Keratinocyte (primary cell): ENCODE measurements around the gene CACNA1C. TPM values are rescaled to one million over a fixed set of nuclear protein-coding genes. Genes with fewer than 3 reads are reported as not detected.

ENCODE experiments used
- DNase-seq: peaks from one replicate; pipeline ENCODE4 v3.0.0-alpha.2; 2011; ENCODE audit warnings: low read depth, missing footprints, low spot score
- FAIRE-seq: peaks from 2 replicates; lab custom pipeline; 2011; peaks lifted over from hg19 to GRCh38; lab: Jason Lieb, UNC
- H2AFZ ChIP-seq: 2 replicates; pipeline ENCODE4 v1.6.0; 2012; ENCODE audit warnings: low read length, control low read depth, inconsistent platforms; ENCODE audit not compliant: control insufficient read depth
- H3K27ac ChIP-seq: 2 replicates; pipeline ENCODE4 v1.5.1; 2011; ENCODE audit warnings: low read length; ENCODE audit not compliant: control insufficient read depth, insufficient read depth
- H3K27me3 ChIP-seq: 3 replicates; pipeline ENCODE4 v1.6.0; 2011; ENCODE audit warnings: low read length; ENCODE audit not compliant: control insufficient read depth, insufficient read depth; ENCODE audit errors: extremely low read depth
- H3K36me3 ChIP-seq, 2 experiments: 2 replicates in 1 of 2; 3 replicates in 1 of 2; pipeline ENCODE4 v1.5.1; 2011; ENCODE audit warnings: low read length in 2 of 2, mild to moderate bottlenecking in 1 of 2; ENCODE audit not compliant: control insufficient read depth in 2 of 2, insufficient read depth in 2 of 2; ENCODE audit errors: extremely low read depth in 1 of 2
- H3K4me1 ChIP-seq: 3 replicates; pipeline ENCODE4 v1.5.1; 2011; ENCODE audit warnings: low read length; ENCODE audit not compliant: control insufficient read depth, insufficient read depth; ENCODE audit errors: extremely low read depth
- H3K4me2 ChIP-seq: 3 replicates; pipeline ENCODE4 v1.6.0; 2011; ENCODE audit warnings: low read depth, low read length; ENCODE audit not compliant: control insufficient read depth, insufficient read depth; ENCODE audit errors: extremely low read depth
- H3K4me3 ChIP-seq, 3 experiments: fragments of 200-600 bp in 1 of 3; sonication (generic) in 1 of 3; 2 replicates in 2 of 3; 3 replicates in 1 of 3; pipeline ENCODE4 v1.5.1; 2011 to 2016; ENCODE audit warnings: low read length in 3 of 3, mild to moderate bottlenecking in 3 of 3, control low read depth in 2 of 3, inconsistent platforms in 1 of 3, low read depth in 1 of 3, mixed read lengths in 1 of 3, mixed run types in 1 of 3, moderate library complexity in 1 of 3; ENCODE audit not compliant: control insufficient read depth in 2 of 3, insufficient read depth in 2 of 3; ENCODE audit errors: extremely low read depth in 1 of 3
- H3K79me2 ChIP-seq: 2 replicates; pipeline ENCODE4 v1.6.0; 2012; ENCODE audit warnings: low read length; ENCODE audit not compliant: control insufficient read depth, insufficient read depth
- H3K9ac ChIP-seq: 3 replicates; pipeline ENCODE4 v1.6.0; 2011; ENCODE audit warnings: low read length; ENCODE audit not compliant: control insufficient read depth, insufficient read depth; ENCODE audit errors: extremely low read depth
- H3K9me1 ChIP-seq: 3 replicates; pipeline ENCODE4 v1.6.0; 2011; ENCODE audit warnings: low read length; ENCODE audit not compliant: control insufficient read depth, insufficient read depth; ENCODE audit errors: extremely low read depth
- H3K9me3 ChIP-seq: 2 replicates; pipeline ENCODE4 v1.5.1; 2012; ENCODE audit warnings: low read depth, low read length; ENCODE audit not compliant: control insufficient read depth
- H4K20me1 ChIP-seq: 3 replicates; pipeline ENCODE4 v1.6.0; 2011; ENCODE audit warnings: low read length; ENCODE audit not compliant: control insufficient read depth, insufficient read depth; ENCODE audit errors: extremely low read depth
- EZH2 ChIP-seq: IDR thresholded peaks from one replicate; pipeline ENCODE4 v1.6.1; 2012; ENCODE audit warnings: inconsistent platforms, mild to moderate bottlenecking, low read length, moderate library complexity
- dilution Hi-C: fragments of 300-500 bp; cut with MboI; formaldehyde crosslinking; loops from one replicate; pipeline ENCODE4 v1.7.0; 2020; ENCODE audit warnings: low sequenced_read_pairs; ENCODE audit not compliant: extremely low pct_ligation_motif_present
- polyA plus RNA-seq, 5 experiments: library from polyadenylated mRNA; depleted of rRNA in 3 of 5; stranded (reverse) in 3 of 5; stranded (forward) in 1 of 5; unstranded in 1 of 5; fragments of >200 nt; gene quantifications; 1 replicate in 1 of 5; 2 replicates in 3 of 5; 3 replicates in 1 of 5; pipeline versions ENCODE4 v1.2.1 to v1.2.3, GENCODE V29; 2011 to 2012; ENCODE audit warnings: missing spikeins in 2 of 5, low read depth in 1 of 5, low replicate concordance in 1 of 5
- TF ChIP-seq, protein P1 (sequence below), 3 experiments: IDR thresholded peaks in 1 of 3; conservative IDR thresholded peaks in 1 of 3; optimal IDR thresholded peaks in 1 of 3; 2 replicates in 2 of 3; 3 replicates in 1 of 3; pipeline versions ENCODE3 to v1.5.1; 2011; ENCODE audit warnings: low read length in 3 of 3, mild to moderate bottlenecking in 3 of 3, moderate library complexity in 2 of 3, control low read depth in 1 of 3, inconsistent platforms in 1 of 3; ENCODE audit not compliant: insufficient read depth in 2 of 3; ENCODE audit errors: extremely low read depth in 1 of 3

Gene CACNA1C
- polyA plus RNA-seq, 1 donor (not counting 4 experiments of a cell fraction or from before 2014, with no cell fraction given), result not detected

DNA sequence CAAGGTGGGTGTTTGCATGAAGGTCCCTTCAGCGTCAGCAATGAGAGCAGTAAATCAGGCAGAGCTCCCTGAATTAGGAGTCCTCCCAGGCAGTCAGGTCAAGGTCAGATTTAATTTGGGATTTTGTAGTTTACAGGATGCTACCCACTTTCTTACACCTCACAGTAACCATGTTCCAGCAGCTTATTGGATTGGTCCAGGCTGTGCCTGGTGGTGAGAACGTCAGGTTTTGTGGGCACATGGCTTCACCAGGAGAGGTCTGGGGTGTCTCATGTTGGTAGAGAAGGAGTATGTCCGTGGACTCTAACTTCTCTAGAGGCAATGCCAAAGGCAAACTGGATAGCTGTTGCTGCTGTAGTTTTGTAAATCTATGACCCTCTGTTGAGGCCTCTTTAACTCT, 158.3 kb downstream of the CACNA1C start:
- H3K79me2 ChIP-seq, result no peaks in the 10 kb centered on the region
- H2AFZ ChIP-seq, result no peak overlapping the region
- no peak for DNase-seq
- no peak for FAIRE-seq
- no peak overlapping the region for H3K27ac ChIP-seq
- no peak overlapping the region for H3K9ac ChIP-seq
- dilution Hi-C loops, result no loop called here
- no peaks in the 10 kb centered on the region for H4K20me1 ChIP-seq
- H3K9me1 ChIP-seq, result no peaks in the 10 kb centered on the region
- TF ChIP-seq, protein P1, sequence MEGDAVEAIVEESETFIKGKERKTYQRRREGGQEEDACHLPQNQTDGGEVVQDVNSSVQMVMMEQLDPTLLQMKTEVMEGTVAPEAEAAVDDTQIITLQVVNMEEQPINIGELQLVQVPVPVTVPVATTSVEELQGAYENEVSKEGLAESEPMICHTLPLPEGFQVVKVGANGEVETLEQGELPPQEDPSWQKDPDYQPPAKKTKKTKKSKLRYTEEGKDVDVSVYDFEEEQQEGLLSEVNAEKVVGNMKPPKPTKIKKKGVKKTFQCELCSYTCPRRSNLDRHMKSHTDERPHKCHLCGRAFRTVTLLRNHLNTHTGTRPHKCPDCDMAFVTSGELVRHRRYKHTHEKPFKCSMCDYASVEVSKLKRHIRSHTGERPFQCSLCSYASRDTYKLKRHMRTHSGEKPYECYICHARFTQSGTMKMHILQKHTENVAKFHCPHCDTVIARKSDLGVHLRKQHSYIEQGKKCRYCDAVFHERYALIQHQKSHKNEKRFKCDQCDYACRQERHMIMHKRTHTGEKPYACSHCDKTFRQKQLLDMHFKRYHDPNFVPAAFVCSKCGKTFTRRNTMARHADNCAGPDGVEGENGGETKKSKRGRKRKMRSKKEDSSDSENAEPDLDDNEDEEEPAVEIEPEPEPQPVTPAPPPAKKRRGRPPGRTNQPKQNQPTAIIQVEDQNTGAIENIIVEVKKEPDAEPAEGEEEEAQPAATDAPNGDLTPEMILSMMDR (optimal IDR thresholded peaks at IDR 0.05 in 1 of 3, IDR thresholded peaks at IDR 0.05 in 1 of 3, conservative IDR thresholded peaks at IDR 0.05 in 1 of 3; ENCODE audit: extremely low read depth in 1 of 3, insufficient read depth in 2 of 3, low read length in 3 of 3), result no peak
- no peak for TF ChIP-seq EZH2
- H3K4me2 ChIP-seq, result no peak overlapping the region
- H3K9me3 ChIP-seq, result no peaks in the 10 kb centered on the region
- no peaks in the 10 kb centered on the region for H3K4me1 ChIP-seq
- H3K36me3 ChIP-seq, result no peaks in the 10 kb centered on the region
- peaks cover 10% of the 10 kb centered on the region for H3K27me3 ChIP-seq
- no peak overlapping the region for H3K4me3 ChIP-seq

DNA sequence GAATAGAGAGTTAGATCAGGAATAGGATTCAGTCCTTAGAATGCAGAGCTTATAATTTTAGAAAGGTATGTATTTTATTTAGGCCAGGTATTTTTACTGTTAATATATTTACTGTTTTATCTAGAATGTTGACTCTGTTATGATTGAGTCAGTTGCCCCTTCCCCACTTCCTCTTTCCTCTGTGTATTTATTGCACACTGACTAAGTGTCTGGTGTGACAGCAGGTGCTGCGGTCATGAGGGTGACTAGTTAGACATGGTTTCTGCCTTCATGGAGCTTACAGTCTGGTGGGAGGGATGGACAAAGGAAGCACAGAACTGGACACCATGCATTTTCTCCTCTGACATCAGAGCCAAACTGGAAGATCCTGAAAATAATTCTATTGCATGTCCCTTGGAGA, 159.8 kb downstream of the CACNA1C start:
- Histone ChIP-seq H3K79me2 (no peaks in the 10 kb centered on the region), H4K20me1 (no peaks in the 10 kb centered on the region), H3K36me3 (no peaks in the 10 kb centered on the region), H3K9ac (no peak overlapping the region), H3K4me3 (no peak overlapping the region), H3K27me3 (peaks cover 10% of the 10 kb centered on the region), H3K9me1 (no peaks in the 10 kb centered on the region), H3K9me3 (no peaks in the 10 kb centered on the region), H3K4me1 (no peaks in the 10 kb centered on the region), H3K4me2 (no peak overlapping the region), H3K27ac (no peak overlapping the region), H2AFZ (no peak overlapping the region)
- dilution Hi-C loops, result no loop called here
- no peak for FAIRE-seq
- no peak for DNase-seq
- TF ChIP-seq, protein P1 (optimal IDR thresholded peaks at IDR 0.05 in 1 of 3, IDR thresholded peaks at IDR 0.05 in 1 of 3, conservative IDR thresholded peaks at IDR 0.05 in 1 of 3; ENCODE audit: extremely low read depth in 1 of 3, insufficient read depth in 2 of 3, low read length in 3 of 3), result no peak
